Measurements from ENCODE around the gene KIF13A.

The KIF13A gene

GRCh38 chr6:17728551-17729222, 258.7 kb downstream of the KIF13A start:
- Mint-ChIP-seq H3K4me3 (no peak overlapping the region), H3K27me3 (ENCODE audit: low read depth, poor library complexity) (peaks cover 1% of the 10 kb centered on the region), H3K9me3 (peaks cover 6% of the 10 kb centered on the region), H3K4me1 (peaks cover 5% of the 10 kb centered on the region), H3K27ac (no peak overlapping the region), H3K36me3 (ENCODE audit: low read depth) (no peaks in the 10 kb centered on the region)
- DNase-seq: no peak
- no peak for TF ChIP-seq CTCF (IDR thresholded peaks at IDR 0.05)

- Mint-ChIP-seq H3K27ac (no peak overlapping the region), H3K36me3 (ENCODE audit: low read depth) (no peaks in the 10 kb centered on the region), H3K27me3 (ENCODE audit: low read depth, poor library complexity) (peaks cover 3% of the 10 kb centered on the region), H3K4me3 (no peak overlapping the region), H3K4me1 (peaks cover 5% of the 10 kb centered on the region), H3K9me3 (no peaks in the 10 kb centered on the region)
- no peak for TF ChIP-seq CTCF (IDR thresholded peaks at IDR 0.05)
- peak; percentile 52 for DNase-seq
These were observed 262.4 kb downstream of the KIF13A start for GRCh38 chr6:17725083-17725482.

GRCh38 chr6:17724341-17724740, 263.1 kb downstream of the KIF13A start:
- Mint-ChIP-seq H3K9me3 (no peaks in the 10 kb centered on the region), H3K4me3 (no peak overlapping the region), H3K36me3 (ENCODE audit: low read depth) (no peaks in the 10 kb centered on the region), H3K27me3 (ENCODE audit: low read depth, poor library complexity) (peaks cover 7% of the 10 kb centered on the region), H3K27ac (no peak overlapping the region), H3K4me1 (peaks cover 5% of the 10 kb centered on the region)
- no peak for DNase-seq
- TF ChIP-seq CTCF (IDR thresholded peaks at IDR 0.05): no peak

- DNase-seq: no peak
- Mint-ChIP-seq H3K4me3 (no peak overlapping the region), H3K4me1 (peaks cover 5% of the 10 kb centered on the region), H3K27ac (no peak overlapping the region), H3K36me3 (ENCODE audit: low read depth) (no peaks in the 10 kb centered on the region), H3K9me3 (no peaks in the 10 kb centered on the region), H3K27me3 (ENCODE audit: low read depth, poor library complexity) (peaks cover 15% of the 10 kb centered on the region)
- TF ChIP-seq CTCF (IDR thresholded peaks at IDR 0.05): no peak
These were observed 265.8 kb downstream of the KIF13A start for GRCh38 chr6:17721671-17722070.

GRCh38 chr6:17719323-17720041, 268.0 kb downstream of the KIF13A start:
- Mint-ChIP-seq H3K4me1 (peaks cover 5% of the 10 kb centered on the region), H3K36me3 (ENCODE audit: low read depth) (no peaks in the 10 kb centered on the region), H3K27me3 (ENCODE audit: low read depth, poor library complexity) (peaks cover 15% of the 10 kb centered on the region), H3K27ac (no peak overlapping the region), H3K9me3 (no peaks in the 10 kb centered on the region), H3K4me3 (no peak overlapping the region)
- no peak for TF ChIP-seq CTCF (IDR thresholded peaks at IDR 0.05)
- no peak for DNase-seq

- Mint-ChIP-seq H3K4me1 (peaks cover 11% of the 10 kb centered on the region), H3K27me3 (ENCODE audit: low read depth, poor library complexity) (peaks cover 12% of the 10 kb centered on the region), H3K27ac (no peak overlapping the region), H3K4me3 (no peak overlapping the region), H3K9me3 (no peaks in the 10 kb centered on the region), H3K36me3 (ENCODE audit: low read depth) (no peaks in the 10 kb centered on the region)
- no peak for TF ChIP-seq CTCF (IDR thresholded peaks at IDR 0.05)
- DNase-seq: no peak
These were observed 271.2 kb downstream of the KIF13A start for GRCh38 chr6:17716221-17716620.
